ENCODE data around the gene SAPCD2.
A peak's percentile ranks its signal among the peaks of the same experiment; 100 is the strongest.

SAPCD2 gene

GRCh38 chr9:137074657-137075274 lies 4.4 kb upstream of the SAPCD2 start:
- peak overlapping the region; percentile 22; the same call in 1 of the 2 replicates for H3K4me2 ChIP-seq (ENCODE audit: low read length)
- H2AFZ ChIP-seq (ENCODE audit: low read length): no peak overlapping the region
- no peaks in the 10 kb centered on the region for H3K27me3 ChIP-seq (ENCODE audit: insufficient read depth, low read length)
- no peaks in the 10 kb centered on the region for H3F3A ChIP-seq (ENCODE audit: insufficient read depth, low read length)
- H4K20me1 ChIP-seq (ENCODE audit: insufficient read depth, low read length): no peaks in the 10 kb centered on the region
- no peaks in the 10 kb centered on the region for H3K9me3 ChIP-seq (ENCODE audit: low read length)
- peaks cover 35% of the 10 kb centered on the region for H3K4me1 ChIP-seq (ENCODE audit: insufficient read depth, low read length, severe bottlenecking)
- H3K36me3 ChIP-seq (ENCODE audit: insufficient read depth, low read length): peaks cover 8% of the 10 kb centered on the region
- peak overlapping the region; percentile 22; the same call in 1 of the 2 replicates for H3K9ac ChIP-seq (ENCODE audit: low read length)
- H3K4me3 ChIP-seq (ENCODE audit: low read depth, low read length, poor library complexity, severe bottlenecking): no peak overlapping the region
- no peaks in the 10 kb centered on the region for H3K9me2 ChIP-seq (ENCODE audit: low read depth, low read length)
- H3K27ac ChIP-seq (ENCODE audit: low read depth, low read length, poor library complexity, severe bottlenecking): peak overlapping the region; percentile 63
- no peak for TF ChIP-seq EZH2 (IDR thresholded peaks at IDR 0.05; ENCODE audit: borderline replicate concordance, low read length)
- TF ChIP-seq, protein P1, sequence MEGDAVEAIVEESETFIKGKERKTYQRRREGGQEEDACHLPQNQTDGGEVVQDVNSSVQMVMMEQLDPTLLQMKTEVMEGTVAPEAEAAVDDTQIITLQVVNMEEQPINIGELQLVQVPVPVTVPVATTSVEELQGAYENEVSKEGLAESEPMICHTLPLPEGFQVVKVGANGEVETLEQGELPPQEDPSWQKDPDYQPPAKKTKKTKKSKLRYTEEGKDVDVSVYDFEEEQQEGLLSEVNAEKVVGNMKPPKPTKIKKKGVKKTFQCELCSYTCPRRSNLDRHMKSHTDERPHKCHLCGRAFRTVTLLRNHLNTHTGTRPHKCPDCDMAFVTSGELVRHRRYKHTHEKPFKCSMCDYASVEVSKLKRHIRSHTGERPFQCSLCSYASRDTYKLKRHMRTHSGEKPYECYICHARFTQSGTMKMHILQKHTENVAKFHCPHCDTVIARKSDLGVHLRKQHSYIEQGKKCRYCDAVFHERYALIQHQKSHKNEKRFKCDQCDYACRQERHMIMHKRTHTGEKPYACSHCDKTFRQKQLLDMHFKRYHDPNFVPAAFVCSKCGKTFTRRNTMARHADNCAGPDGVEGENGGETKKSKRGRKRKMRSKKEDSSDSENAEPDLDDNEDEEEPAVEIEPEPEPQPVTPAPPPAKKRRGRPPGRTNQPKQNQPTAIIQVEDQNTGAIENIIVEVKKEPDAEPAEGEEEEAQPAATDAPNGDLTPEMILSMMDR (IDR thresholded peaks at IDR 0.05; ENCODE audit: low read length): no peak
- no peaks in the 10 kb centered on the region for H3K79me2 ChIP-seq (ENCODE audit: insufficient read depth, low read length)

DNA sequence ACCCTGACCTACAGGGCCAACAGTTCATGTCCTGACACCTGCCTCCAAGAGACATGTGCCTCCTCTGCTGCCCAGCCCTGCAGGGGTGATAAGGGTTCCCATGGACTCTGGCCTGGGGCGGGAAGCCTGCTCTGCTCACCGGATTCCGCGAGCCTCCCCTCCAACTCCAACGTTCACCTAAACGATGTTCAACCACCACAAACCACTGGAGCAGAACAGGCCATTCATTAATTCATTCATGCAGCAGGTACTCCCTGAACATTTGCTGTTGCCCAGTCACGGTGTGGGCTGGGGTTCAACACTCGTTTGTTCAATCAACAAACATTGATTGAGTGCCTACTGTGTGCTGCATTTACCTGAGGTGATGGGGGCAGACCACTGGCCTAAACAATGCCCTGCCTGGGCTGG lies 3.6 kb upstream of the SAPCD2 start:
- Histone ChIP-seq H4K20me1 (ENCODE audit: insufficient read depth, low read length) (no peaks in the 10 kb centered on the region), H3K4me1 (ENCODE audit: insufficient read depth, low read length, severe bottlenecking) (peaks cover 40% of the 10 kb centered on the region), H3F3A (ENCODE audit: insufficient read depth, low read length) (no peaks in the 10 kb centered on the region), H3K9ac (ENCODE audit: low read length) (no peak overlapping the region), H3K9me2 (ENCODE audit: low read depth, low read length) (no peaks in the 10 kb centered on the region), H3K9me3 (ENCODE audit: low read length) (no peaks in the 10 kb centered on the region), H3K27ac (ENCODE audit: low read depth, low read length, poor library complexity, severe bottlenecking) (no peak overlapping the region), H3K4me3 (ENCODE audit: low read depth, low read length, poor library complexity, severe bottlenecking) (no peak overlapping the region), H3K79me2 (ENCODE audit: insufficient read depth, low read length) (peaks cover 6% of the 10 kb centered on the region; the same call in 1 of the 2 replicates), H3K27me3 (ENCODE audit: insufficient read depth, low read length) (no peaks in the 10 kb centered on the region), H2AFZ (ENCODE audit: low read length) (no peak overlapping the region), H3K4me2 (ENCODE audit: low read length) (no peak overlapping the region), H3K36me3 (ENCODE audit: insufficient read depth, low read length) (peaks cover 3% of the 10 kb centered on the region; the same call in 1 of the 2 replicates)
- TF ChIP-seq, protein P1 (IDR thresholded peaks at IDR 0.05; ENCODE audit: low read length): no peak
- TF ChIP-seq EZH2 (IDR thresholded peaks at IDR 0.05; ENCODE audit: borderline replicate concordance, low read length): no peak

DNA sequence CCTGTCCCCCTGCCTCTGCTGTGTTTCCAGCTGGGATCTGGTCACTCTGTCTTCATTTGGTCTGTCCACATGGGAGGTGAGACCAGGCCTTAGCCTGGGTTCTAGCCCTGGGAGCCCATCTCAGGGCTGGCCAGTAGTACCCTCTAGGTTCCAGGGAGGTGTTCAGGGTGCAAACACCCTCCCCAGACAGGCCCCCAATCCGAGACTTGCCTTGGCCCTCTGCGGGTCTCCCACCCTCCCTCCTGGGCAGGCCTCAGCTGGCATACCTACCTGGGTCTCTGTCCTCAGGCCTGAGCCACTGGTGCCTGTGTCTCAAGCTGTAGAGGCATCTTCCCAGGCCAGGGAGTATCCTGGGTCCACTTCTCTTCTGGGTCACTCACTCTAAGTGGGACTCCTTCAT lies 925 bp upstream of the SAPCD2 start:
- peaks cover 5% of the 10 kb centered on the region; the same call in 1 of the 2 replicates for H3K36me3 ChIP-seq (ENCODE audit: insufficient read depth, low read length)
- H2AFZ ChIP-seq (ENCODE audit: low read length): no peak overlapping the region
- H3K4me3 ChIP-seq (ENCODE audit: low read depth, low read length, poor library complexity, severe bottlenecking): peak overlapping the region; percentile 75
- peak overlapping the region; percentile 67 for H3K27ac ChIP-seq (ENCODE audit: low read depth, low read length, poor library complexity, severe bottlenecking)
- H3F3A ChIP-seq (ENCODE audit: insufficient read depth, low read length): no peaks in the 10 kb centered on the region
- peaks cover 6% of the 10 kb centered on the region; the same call in 1 of the 2 replicates for H3K79me2 ChIP-seq (ENCODE audit: insufficient read depth, low read length)
- H3K4me2 ChIP-seq (ENCODE audit: low read length): peak overlapping the region; percentile 86
- H3K9ac ChIP-seq (ENCODE audit: low read length): peak overlapping the region; percentile 87
- no peaks in the 10 kb centered on the region for H4K20me1 ChIP-seq (ENCODE audit: insufficient read depth, low read length)
- no peak for TF ChIP-seq EZH2 (IDR thresholded peaks at IDR 0.05; ENCODE audit: borderline replicate concordance, low read length)
- TF ChIP-seq, protein P1 (IDR thresholded peaks at IDR 0.05; ENCODE audit: low read length): no peak
- H3K9me2 ChIP-seq (ENCODE audit: low read depth, low read length): no peaks in the 10 kb centered on the region
- H3K9me3 ChIP-seq (ENCODE audit: low read length): no peaks in the 10 kb centered on the region
- H3K4me1 ChIP-seq (ENCODE audit: insufficient read depth, low read length, severe bottlenecking): peaks cover 39% of the 10 kb centered on the region
- H3K27me3 ChIP-seq (ENCODE audit: insufficient read depth, low read length): no peaks in the 10 kb centered on the region
